Measurements from ENCODE around the gene NACAD.

The NACAD gene

GRCh38 chr7:45126920-45127319 is 38.2 kb upstream of the NACAD start:
- no peak overlapping the region for H3K4me3 ChIP-seq (replicated peaks; ENCODE audit: insufficient read depth, low read length)
- no peak for DNase-seq (ENCODE audit: low read depth in 1 of 2, low spot score in 1 of 2)
- no peak overlapping the region for H3K27ac ChIP-seq (replicated peaks)
- TF ChIP-seq, protein P1, sequence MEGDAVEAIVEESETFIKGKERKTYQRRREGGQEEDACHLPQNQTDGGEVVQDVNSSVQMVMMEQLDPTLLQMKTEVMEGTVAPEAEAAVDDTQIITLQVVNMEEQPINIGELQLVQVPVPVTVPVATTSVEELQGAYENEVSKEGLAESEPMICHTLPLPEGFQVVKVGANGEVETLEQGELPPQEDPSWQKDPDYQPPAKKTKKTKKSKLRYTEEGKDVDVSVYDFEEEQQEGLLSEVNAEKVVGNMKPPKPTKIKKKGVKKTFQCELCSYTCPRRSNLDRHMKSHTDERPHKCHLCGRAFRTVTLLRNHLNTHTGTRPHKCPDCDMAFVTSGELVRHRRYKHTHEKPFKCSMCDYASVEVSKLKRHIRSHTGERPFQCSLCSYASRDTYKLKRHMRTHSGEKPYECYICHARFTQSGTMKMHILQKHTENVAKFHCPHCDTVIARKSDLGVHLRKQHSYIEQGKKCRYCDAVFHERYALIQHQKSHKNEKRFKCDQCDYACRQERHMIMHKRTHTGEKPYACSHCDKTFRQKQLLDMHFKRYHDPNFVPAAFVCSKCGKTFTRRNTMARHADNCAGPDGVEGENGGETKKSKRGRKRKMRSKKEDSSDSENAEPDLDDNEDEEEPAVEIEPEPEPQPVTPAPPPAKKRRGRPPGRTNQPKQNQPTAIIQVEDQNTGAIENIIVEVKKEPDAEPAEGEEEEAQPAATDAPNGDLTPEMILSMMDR (IDR thresholded peaks at IDR 0.05; ENCODE audit: insufficient read depth, low read length) = no peak
- TF ChIP-seq SPI1 (IDR thresholded peaks at IDR 0.05; ENCODE audit: borderline replicate concordance, low read depth) (no peak), POLR2AphosphoS5 (IDR thresholded peaks at IDR 0.05; ENCODE audit: low read depth) (no peak), REST (IDR thresholded peaks at IDR 0.05; ENCODE audit: insufficient replicate concordance, low read depth) (no peak), GABPA (IDR thresholded peaks at IDR 0.05; ENCODE audit: low read depth) (no peak)
- H3K27me3 ChIP-seq (ENCODE audit: insufficient read depth, poor library complexity, severe bottlenecking) = no peaks in the 10 kb centered on the region

GRCh38 chr7:45126201-45126600 is 37.4 kb upstream of the NACAD start:
- H3K27me3 ChIP-seq (ENCODE audit: insufficient read depth, poor library complexity, severe bottlenecking) = no peaks in the 10 kb centered on the region
- TF ChIP-seq GABPA (IDR thresholded peaks at IDR 0.05; ENCODE audit: low read depth) (no peak), REST (IDR thresholded peaks at IDR 0.05; ENCODE audit: insufficient replicate concordance, low read depth) (no peak), SPI1 (IDR thresholded peaks at IDR 0.05; ENCODE audit: borderline replicate concordance, low read depth) (no peak), POLR2AphosphoS5 (IDR thresholded peaks at IDR 0.05; ENCODE audit: low read depth) (no peak)
- TF ChIP-seq, protein P1 (IDR thresholded peaks at IDR 0.05; ENCODE audit: insufficient read depth, low read length) = no peak
- H3K4me3 ChIP-seq (replicated peaks; ENCODE audit: insufficient read depth, low read length) = no peak overlapping the region
- no peak for DNase-seq (ENCODE audit: low read depth in 1 of 2, low spot score in 1 of 2)
- no peak overlapping the region for H3K27ac ChIP-seq (replicated peaks)

DNA sequence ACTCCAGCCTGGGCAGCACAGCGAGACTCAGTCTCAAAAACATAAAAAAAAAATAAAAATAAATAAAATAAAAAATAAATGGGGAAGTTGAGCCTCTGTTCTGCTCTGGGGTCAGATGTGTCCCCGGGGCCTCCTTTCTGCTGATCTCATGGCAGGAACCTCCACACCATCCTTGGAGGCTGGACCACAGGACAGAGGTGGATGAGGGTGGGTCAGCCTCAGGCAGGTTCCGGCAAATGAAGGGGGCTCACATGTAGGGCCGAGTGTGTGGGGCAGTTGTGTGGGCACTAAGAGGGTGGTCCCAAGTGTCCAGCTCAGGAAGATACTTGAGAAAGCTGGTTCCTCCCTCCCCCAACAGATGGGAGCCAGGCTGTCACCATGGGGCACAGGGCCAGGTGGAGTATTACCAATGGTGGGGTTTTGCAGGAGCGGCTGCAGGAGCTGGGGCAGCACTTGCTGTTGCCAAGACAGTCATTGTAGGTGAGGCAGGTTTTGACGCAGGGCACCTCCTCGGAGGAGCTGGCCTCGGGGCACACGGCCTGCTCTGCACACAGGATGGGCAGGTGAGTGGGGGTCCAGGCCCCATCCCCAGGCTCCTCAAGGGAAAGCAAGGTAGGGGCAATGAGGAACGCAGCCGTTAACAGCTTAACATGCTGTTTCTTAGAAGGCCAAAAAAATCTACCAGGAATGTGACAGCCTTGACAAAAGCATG is 36.6 kb upstream of the NACAD start:
- no peak for DNase-seq (ENCODE audit: low read depth in 1 of 2, low spot score in 1 of 2)
- H3K27me3 ChIP-seq (ENCODE audit: insufficient read depth, poor library complexity, severe bottlenecking) = no peaks in the 10 kb centered on the region
- no peak overlapping the region for H3K4me3 ChIP-seq (replicated peaks; ENCODE audit: insufficient read depth, low read length)
- TF ChIP-seq SPI1 (IDR thresholded peaks at IDR 0.05; ENCODE audit: borderline replicate concordance, low read depth) = no peak
- TF ChIP-seq POLR2AphosphoS5 (IDR thresholded peaks at IDR 0.05; ENCODE audit: low read depth) = no peak
- TF ChIP-seq GABPA (IDR thresholded peaks at IDR 0.05; ENCODE audit: low read depth) = no peak
- TF ChIP-seq, protein P1 (IDR thresholded peaks at IDR 0.05; ENCODE audit: insufficient read depth, low read length) = no peak
- no peak overlapping the region for H3K27ac ChIP-seq (replicated peaks)
